Measurements from ENCODE around the gene TRAK1.
A peak's percentile ranks its signal among the peaks of the same experiment; 100 is the strongest.

TRAK1 gene

DNA sequence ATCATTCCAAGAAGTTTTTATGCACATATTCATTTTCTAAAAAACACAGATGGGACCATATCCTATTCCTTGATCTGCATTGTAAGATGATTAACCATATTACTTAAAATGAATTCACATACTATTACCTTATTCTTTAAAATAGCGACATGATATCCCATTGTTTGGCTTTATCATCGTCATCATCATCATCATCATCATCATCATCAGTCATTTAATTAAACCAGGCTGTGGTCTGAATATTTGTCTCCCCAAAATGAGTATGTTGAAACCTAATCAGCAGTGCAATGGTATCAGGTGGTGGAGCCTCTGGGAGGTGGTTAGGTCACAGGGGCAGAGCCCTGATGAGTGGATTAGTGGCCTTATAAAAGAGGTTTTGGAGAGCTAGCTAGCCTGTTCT is 4.4 kb downstream of the TRAK1 start:
- peaks cover 85% of the 10 kb centered on the region for H3K79me2 ChIP-seq (ENCODE audit: low read length)
- H4K20me1 ChIP-seq (ENCODE audit: insufficient read depth, low read length), result peaks cover 13% of the 10 kb centered on the region
- H3K4me3 ChIP-seq (ENCODE audit: low read length), result peak overlapping the region; percentile 67
- H3K9ac ChIP-seq (ENCODE audit: low read length), result peak overlapping the region; percentile 88
- no peaks in the 10 kb centered on the region for H3K27me3 ChIP-seq (ENCODE audit: low read depth, low read length)
- H3K4me2 ChIP-seq (ENCODE audit: low read length), result peak overlapping the region; percentile 83
- H3K27ac ChIP-seq (ENCODE audit: low read length), result peak overlapping the region; percentile 98
- no peaks in the 10 kb centered on the region; the same call in 1 of the 2 replicates for H3K9me3 ChIP-seq (ENCODE audit: insufficient read depth, low read length)
- peaks cover 89% of the 10 kb centered on the region for H3K4me1 ChIP-seq (ENCODE audit: low read length)
- no peak overlapping the region for H2AFZ ChIP-seq (ENCODE audit: low read depth, low read length)
- TF ChIP-seq, protein P1, sequence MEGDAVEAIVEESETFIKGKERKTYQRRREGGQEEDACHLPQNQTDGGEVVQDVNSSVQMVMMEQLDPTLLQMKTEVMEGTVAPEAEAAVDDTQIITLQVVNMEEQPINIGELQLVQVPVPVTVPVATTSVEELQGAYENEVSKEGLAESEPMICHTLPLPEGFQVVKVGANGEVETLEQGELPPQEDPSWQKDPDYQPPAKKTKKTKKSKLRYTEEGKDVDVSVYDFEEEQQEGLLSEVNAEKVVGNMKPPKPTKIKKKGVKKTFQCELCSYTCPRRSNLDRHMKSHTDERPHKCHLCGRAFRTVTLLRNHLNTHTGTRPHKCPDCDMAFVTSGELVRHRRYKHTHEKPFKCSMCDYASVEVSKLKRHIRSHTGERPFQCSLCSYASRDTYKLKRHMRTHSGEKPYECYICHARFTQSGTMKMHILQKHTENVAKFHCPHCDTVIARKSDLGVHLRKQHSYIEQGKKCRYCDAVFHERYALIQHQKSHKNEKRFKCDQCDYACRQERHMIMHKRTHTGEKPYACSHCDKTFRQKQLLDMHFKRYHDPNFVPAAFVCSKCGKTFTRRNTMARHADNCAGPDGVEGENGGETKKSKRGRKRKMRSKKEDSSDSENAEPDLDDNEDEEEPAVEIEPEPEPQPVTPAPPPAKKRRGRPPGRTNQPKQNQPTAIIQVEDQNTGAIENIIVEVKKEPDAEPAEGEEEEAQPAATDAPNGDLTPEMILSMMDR (IDR thresholded peaks at IDR 0.05; ENCODE audit: low read depth, low read length), result no peak
- no peak for TF ChIP-seq EZH2phosphoT487 (IDR thresholded peaks at IDR 0.05; ENCODE audit: low read depth)
- H3K36me3 ChIP-seq (replicated peaks; ENCODE audit: low read depth, low read length), result peaks cover 48% of the 10 kb centered on the region

DNA sequence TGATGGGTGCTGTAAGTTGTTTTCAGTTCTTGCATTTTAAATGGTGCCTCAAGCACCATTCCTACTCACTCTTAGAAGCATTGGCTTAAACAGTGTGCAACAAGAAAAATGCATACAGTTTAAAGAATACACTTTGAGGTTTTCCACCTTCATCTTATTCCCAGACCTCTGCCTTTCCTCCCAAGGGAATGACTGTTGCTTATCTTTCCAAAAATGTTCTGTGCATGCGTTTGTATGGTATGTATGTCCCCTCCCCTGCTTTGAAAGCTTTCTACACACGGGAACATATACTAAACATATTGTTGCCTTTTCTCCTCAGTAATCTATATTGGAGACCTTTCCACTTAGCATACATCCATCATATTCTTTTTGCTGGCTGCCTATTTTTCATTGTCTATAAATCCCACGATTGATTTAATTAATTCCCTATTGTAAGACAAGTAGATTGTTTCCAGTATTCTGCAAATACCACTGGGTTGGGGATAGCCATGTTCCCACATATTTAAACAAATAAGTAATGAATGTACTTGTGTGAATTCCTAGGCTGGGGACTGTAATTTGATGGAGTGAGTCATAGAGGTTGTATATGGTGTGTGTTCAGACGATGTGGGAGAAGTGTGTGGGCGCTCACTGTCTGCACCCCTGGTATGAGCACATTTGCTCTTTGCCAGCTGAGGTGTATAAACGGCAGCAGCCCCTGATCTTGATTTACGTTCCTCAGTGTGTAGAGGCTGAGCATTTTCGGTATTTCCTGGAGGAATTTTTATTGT is 5.8 kb downstream of the TRAK1 start:
- peaks cover 36% of the 10 kb centered on the region for H3K36me3 ChIP-seq (replicated peaks; ENCODE audit: low read depth, low read length)
- no peak for TF ChIP-seq EZH2phosphoT487 (IDR thresholded peaks at IDR 0.05; ENCODE audit: low read depth)
- TF ChIP-seq, protein P1 (IDR thresholded peaks at IDR 0.05; ENCODE audit: low read depth, low read length), result no peak
- H3K4me3 ChIP-seq (ENCODE audit: low read length), result no peak overlapping the region
- H4K20me1 ChIP-seq (ENCODE audit: insufficient read depth, low read length), result peaks cover 24% of the 10 kb centered on the region
- H3K9ac ChIP-seq (ENCODE audit: low read length), result no peak overlapping the region
- no peaks in the 10 kb centered on the region for H3K27me3 ChIP-seq (ENCODE audit: low read depth, low read length)
- H3K4me2 ChIP-seq (ENCODE audit: low read length), result no peak overlapping the region
- H2AFZ ChIP-seq (ENCODE audit: low read depth, low read length), result no peak overlapping the region
- H3K79me2 ChIP-seq (ENCODE audit: low read length), result peaks cover 84% of the 10 kb centered on the region
- H3K27ac ChIP-seq (ENCODE audit: low read length), result no peak overlapping the region
- no peaks in the 10 kb centered on the region; the same call in 1 of the 2 replicates for H3K9me3 ChIP-seq (ENCODE audit: insufficient read depth, low read length)
- peaks cover 75% of the 10 kb centered on the region for H3K4me1 ChIP-seq (ENCODE audit: low read length)

- Histone ChIP-seq H3K79me2 (ENCODE audit: low read length) (peaks cover 84% of the 10 kb centered on the region), H3K27me3 (ENCODE audit: low read depth, low read length) (no peaks in the 10 kb centered on the region), H3K27ac (ENCODE audit: low read length) (no peak overlapping the region), H3K4me1 (ENCODE audit: low read length) (peaks cover 69% of the 10 kb centered on the region), H3K36me3 (replicated peaks; ENCODE audit: low read depth, low read length) (peaks cover 35% of the 10 kb centered on the region), H2AFZ (ENCODE audit: low read depth, low read length) (no peak overlapping the region), H3K9ac (ENCODE audit: low read length) (no peak overlapping the region), H3K4me2 (ENCODE audit: low read length) (no peak overlapping the region), H4K20me1 (ENCODE audit: insufficient read depth, low read length) (peaks cover 29% of the 10 kb centered on the region), H3K4me3 (ENCODE audit: low read length) (no peak overlapping the region), H3K9me3 (ENCODE audit: insufficient read depth, low read length) (no peaks in the 10 kb centered on the region)
- TF ChIP-seq, protein P1 (IDR thresholded peaks at IDR 0.05; ENCODE audit: low read depth, low read length), result no peak
- TF ChIP-seq EZH2phosphoT487 (IDR thresholded peaks at IDR 0.05; ENCODE audit: low read depth), result no peak
Observed at GRCh38 chr3:42097566-42097946, 6.4 kb downstream of the TRAK1 start.

DNA sequence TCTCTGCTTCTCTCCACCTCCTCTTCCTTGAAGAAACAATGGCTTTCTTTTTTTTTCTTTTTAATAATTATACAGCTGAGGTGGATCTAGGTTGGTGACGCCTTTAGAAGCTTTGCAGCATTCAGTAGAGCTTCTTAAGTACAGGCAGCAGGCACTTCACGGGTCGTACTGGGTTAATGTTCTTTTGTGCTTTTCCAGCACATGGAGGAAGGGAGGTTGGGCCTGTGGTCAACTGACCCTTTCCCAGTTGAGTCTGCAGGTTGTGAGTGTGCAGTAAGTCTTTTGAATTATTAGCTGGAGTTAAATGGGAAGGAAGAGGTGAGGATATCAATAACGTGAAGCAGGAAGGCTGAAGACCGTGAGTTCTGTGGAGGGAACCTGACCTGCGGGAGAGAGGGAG is 7.0 kb downstream of the TRAK1 start:
- Histone ChIP-seq H4K20me1 (ENCODE audit: insufficient read depth, low read length) (peaks cover 34% of the 10 kb centered on the region), H3K4me2 (ENCODE audit: low read length) (no peak overlapping the region), H3K9ac (ENCODE audit: low read length) (no peak overlapping the region)

More for the DNA sequence above, 7.0 kb downstream of the TRAK1 start:
- H3K36me3 ChIP-seq (replicated peaks; ENCODE audit: low read depth, low read length), result peaks cover 37% of the 10 kb centered on the region
- no peak overlapping the region for H3K4me3 ChIP-seq (ENCODE audit: low read length)
- H3K27ac ChIP-seq (ENCODE audit: low read length), result no peak overlapping the region
- H3K79me2 ChIP-seq (ENCODE audit: low read length), result peaks cover 88% of the 10 kb centered on the region
- no peak for TF ChIP-seq EZH2phosphoT487 (IDR thresholded peaks at IDR 0.05; ENCODE audit: low read depth)
- TF ChIP-seq, protein P1 (IDR thresholded peaks at IDR 0.05; ENCODE audit: low read depth, low read length), result no peak
- H3K27me3 ChIP-seq (ENCODE audit: low read depth, low read length), result no peaks in the 10 kb centered on the region
- H3K9me3 ChIP-seq (ENCODE audit: insufficient read depth, low read length), result no peaks in the 10 kb centered on the region
- H3K4me1 ChIP-seq (ENCODE audit: low read length), result peaks cover 63% of the 10 kb centered on the region
- no peak overlapping the region for H2AFZ ChIP-seq (ENCODE audit: low read depth, low read length)

All from OCI-LY3 (cell line).